Brain microvascular endothelial cell (primary cell): ENCODE data around the gene DMBT1.

Experiments used
- DNase-seq: peaks from one replicate; pipeline ENCODE4 v3.0.0-alpha.2; 2020
- H3K27ac ChIP-seq: fragments of 250-450 bp; sonication (Bioruptor Pico); 2 replicates; pipeline ENCODE4 v1.5.1; 2020; ENCODE audit warnings: mild to moderate bottlenecking, moderate library complexity
- H3K27me3 ChIP-seq: fragments of 250-450 bp; sonication (Bioruptor Pico); replicated peaks from 2 replicates; pipeline ENCODE4 v1.5.1; 2020; ENCODE audit warnings: mild to moderate bottlenecking
- H3K36me3 ChIP-seq: fragments of 250-450 bp; sonication (Bioruptor Pico); replicated peaks from 2 replicates; pipeline ENCODE4 v1.5.1; 2020; ENCODE audit warnings: mild to moderate bottlenecking
- H3K4me3 ChIP-seq: 2 replicates; pipeline ENCODE4 v1.5.1; 2011; ENCODE audit warnings: low read depth, mild to moderate bottlenecking, control low read depth, low read length, moderate library complexity
- CTCF ChIP-seq: IDR thresholded peaks from 2 replicates; pipeline ENCODE4 v1.5.1; 2011; ENCODE audit warnings: low read depth, mild to moderate bottlenecking, moderate library complexity, low read length, control low read depth, inconsistent platforms; ENCODE audit errors: missing control alignments
- in situ Hi-C: cut with HindIII; loops from 2 replicates; pipeline ENCODE4 v1.10.0; 2017; ENCODE audit warnings: low sequenced_read_pairs, low pct_ligation_motif_present

Gene DMBT1

GRCh38 chr10:122567056-122567660, 6.6 kb downstream of the DMBT1 start:
- Histone ChIP-seq H3K4me3 (no peak overlapping the region), H3K27ac (no peak overlapping the region), H3K36me3 (no peaks in the 10 kb centered on the region), H3K27me3 (peaks cover 5% of the 10 kb centered on the region)
- TF ChIP-seq CTCF, result peak; percentile 76
- DNase-seq, result peak; percentile 6
- in situ Hi-C loops, result no loop called here

GRCh38 chr10:122568551-122568950, 8.0 kb downstream of the DMBT1 start:
- no peaks in the 10 kb centered on the region for H3K27me3 ChIP-seq
- in situ Hi-C loops, result no loop called here
- no peak for DNase-seq
- H3K4me3 ChIP-seq, result no peak overlapping the region
- no peak overlapping the region for H3K27ac ChIP-seq
- TF ChIP-seq CTCF, result no peak
- H3K36me3 ChIP-seq, result no peaks in the 10 kb centered on the region

- in situ Hi-C loops, result no loop called here
- H3K27me3 ChIP-seq, result no peaks in the 10 kb centered on the region
- no peak overlapping the region for H3K27ac ChIP-seq
- H3K36me3 ChIP-seq, result no peaks in the 10 kb centered on the region
- TF ChIP-seq CTCF, result no peak
- no peak overlapping the region for H3K4me3 ChIP-seq
- no peak for DNase-seq
Observed at GRCh38 chr10:122570920-122571319, 10.4 kb downstream of the DMBT1 start.

- no peak for TF ChIP-seq CTCF
- DNase-seq, result no peak
- Histone ChIP-seq H3K27ac (no peak overlapping the region), H3K4me3 (no peak overlapping the region), H3K27me3 (no peaks in the 10 kb centered on the region), H3K36me3 (no peaks in the 10 kb centered on the region)
- in situ Hi-C loops, result no loop called here
Observed at GRCh38 chr10:122571892-122572291, 11.3 kb downstream of the DMBT1 start.

GRCh38 chr10:122575776-122576175, 15.2 kb downstream of the DMBT1 start:
- in situ Hi-C loops, result no loop called here
- H3K36me3 ChIP-seq, result no peaks in the 10 kb centered on the region
- no peak for TF ChIP-seq CTCF

GRCh38 chr10:122576291-122576690, 15.7 kb downstream of the DMBT1 start:
- Histone ChIP-seq H3K36me3 (no peaks in the 10 kb centered on the region), H3K27me3 (no peaks in the 10 kb centered on the region), H3K27ac (no peak overlapping the region), H3K4me3 (no peak overlapping the region)
- DNase-seq, result no peak
- in situ Hi-C loops, result no loop called here
- TF ChIP-seq CTCF, result no peak

More at GRCh38 chr10:122575776-122576175, 15.2 kb downstream of the DMBT1 start:
- DNase-seq, result no peak
- H3K27me3 ChIP-seq, result no peaks in the 10 kb centered on the region
- no peak overlapping the region for H3K27ac ChIP-seq
- no peak overlapping the region for H3K4me3 ChIP-seq
